Thyroid gland (tissue), 4 donors: Measurements from ENCODE around the gene NR5A2.

Experiments used
- POLR2A ChIP-seq, 2 donors: fragments of 450-650 bp; IDR thresholded peaks; one replicate each; pipeline ENCODE4 v1.6.1; 2017; ENCODE audit warnings: antibody characterized with exemption in 2 of 2, mild to moderate bottlenecking in 2 of 2, moderate library complexity in 1 of 2
- TF ChIP-seq, protein P1 (sequence below), 6 experiments: fragments of 200-600 bp in 3 of 6; fragments of 450-650 bp in 3 of 6; sonication (generic) in 3 of 6; IDR thresholded peaks; one replicate each; pipeline ENCODE4 v1.5.1; 2016 to 2019; ENCODE audit warnings: antibody characterized with exemption in 6 of 6, mild to moderate bottlenecking in 2 of 6, inconsistent platforms in 1 of 6, moderate library complexity in 1 of 6

DNA sequence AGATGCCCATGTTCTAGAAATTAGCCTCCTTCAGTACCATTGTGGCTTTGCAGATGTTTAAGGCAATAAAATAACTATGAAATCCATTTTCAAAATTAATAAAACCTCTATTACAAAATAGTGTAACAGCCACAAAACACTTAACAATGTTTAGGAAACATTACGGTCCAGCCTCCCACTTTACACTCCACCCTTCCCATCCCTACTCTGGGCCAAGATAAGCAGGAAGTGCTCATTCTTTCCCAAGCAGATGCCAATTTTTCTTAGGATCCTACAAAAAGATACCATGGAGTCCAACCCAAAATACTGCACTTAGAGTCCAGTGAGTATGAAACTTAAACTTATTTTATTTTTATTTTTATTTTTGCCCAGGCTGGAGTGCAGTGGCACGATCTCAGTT lies 150.8 kb downstream of the NR5A2 start:
- TF ChIP-seq, protein P1, sequence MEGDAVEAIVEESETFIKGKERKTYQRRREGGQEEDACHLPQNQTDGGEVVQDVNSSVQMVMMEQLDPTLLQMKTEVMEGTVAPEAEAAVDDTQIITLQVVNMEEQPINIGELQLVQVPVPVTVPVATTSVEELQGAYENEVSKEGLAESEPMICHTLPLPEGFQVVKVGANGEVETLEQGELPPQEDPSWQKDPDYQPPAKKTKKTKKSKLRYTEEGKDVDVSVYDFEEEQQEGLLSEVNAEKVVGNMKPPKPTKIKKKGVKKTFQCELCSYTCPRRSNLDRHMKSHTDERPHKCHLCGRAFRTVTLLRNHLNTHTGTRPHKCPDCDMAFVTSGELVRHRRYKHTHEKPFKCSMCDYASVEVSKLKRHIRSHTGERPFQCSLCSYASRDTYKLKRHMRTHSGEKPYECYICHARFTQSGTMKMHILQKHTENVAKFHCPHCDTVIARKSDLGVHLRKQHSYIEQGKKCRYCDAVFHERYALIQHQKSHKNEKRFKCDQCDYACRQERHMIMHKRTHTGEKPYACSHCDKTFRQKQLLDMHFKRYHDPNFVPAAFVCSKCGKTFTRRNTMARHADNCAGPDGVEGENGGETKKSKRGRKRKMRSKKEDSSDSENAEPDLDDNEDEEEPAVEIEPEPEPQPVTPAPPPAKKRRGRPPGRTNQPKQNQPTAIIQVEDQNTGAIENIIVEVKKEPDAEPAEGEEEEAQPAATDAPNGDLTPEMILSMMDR (IDR thresholded peaks at IDR 0.05), result no peak
- TF ChIP-seq POLR2A (IDR thresholded peaks at IDR 0.05), result no peak
